Measurements from ENCODE around the gene KIF2C.
"Not testable (repeated sequence)": the region's sequence is repeated elsewhere in the genome, so short reads cannot be mapped to it uniquely, and the experiment has no call there.

KIF2C gene

DNA sequence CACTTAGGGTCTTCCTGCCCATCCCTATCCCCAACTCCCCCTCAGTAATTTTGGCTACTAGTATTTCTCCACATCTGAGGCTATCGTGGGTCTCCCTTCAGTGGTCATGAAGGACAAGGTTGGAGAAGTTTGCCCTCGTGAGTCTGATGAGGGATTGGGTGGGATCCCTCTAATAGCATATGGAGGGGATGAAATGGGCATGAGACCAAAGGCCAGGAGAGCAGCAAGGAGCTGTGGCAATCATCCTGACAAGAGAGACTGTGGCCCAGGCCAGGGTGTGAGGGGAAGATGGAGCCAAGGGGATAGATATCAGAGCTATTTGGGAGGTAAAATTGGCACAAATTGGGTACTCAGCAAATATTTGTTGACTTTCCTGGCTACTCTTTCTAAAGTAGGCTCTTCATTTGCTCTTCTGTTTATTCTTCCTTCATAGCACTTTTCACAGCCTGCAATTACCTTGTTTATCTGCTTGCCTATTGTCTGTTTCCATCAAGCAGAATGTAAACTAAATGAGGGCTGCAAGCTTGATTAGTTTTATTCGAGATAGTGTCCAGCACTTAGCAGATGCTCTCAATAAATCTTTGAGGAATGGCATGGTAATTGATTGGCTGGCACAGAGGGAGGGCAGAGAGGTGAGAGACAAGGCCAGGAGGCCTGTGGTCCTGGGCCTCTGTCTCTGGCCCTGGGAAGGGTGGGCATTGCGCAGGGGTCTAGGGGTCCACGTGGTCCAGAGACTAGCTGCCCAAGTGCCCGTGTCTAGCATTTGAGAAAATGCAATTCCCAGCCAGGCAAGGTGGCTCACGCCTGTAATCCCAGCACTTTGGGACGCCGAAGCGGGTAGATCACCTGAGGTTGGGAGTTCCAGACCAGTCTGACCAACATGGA is 59.1 kb downstream of the KIF2C start:
- no peak for DNase-seq (ENCODE audit: low read depth)

DNA sequence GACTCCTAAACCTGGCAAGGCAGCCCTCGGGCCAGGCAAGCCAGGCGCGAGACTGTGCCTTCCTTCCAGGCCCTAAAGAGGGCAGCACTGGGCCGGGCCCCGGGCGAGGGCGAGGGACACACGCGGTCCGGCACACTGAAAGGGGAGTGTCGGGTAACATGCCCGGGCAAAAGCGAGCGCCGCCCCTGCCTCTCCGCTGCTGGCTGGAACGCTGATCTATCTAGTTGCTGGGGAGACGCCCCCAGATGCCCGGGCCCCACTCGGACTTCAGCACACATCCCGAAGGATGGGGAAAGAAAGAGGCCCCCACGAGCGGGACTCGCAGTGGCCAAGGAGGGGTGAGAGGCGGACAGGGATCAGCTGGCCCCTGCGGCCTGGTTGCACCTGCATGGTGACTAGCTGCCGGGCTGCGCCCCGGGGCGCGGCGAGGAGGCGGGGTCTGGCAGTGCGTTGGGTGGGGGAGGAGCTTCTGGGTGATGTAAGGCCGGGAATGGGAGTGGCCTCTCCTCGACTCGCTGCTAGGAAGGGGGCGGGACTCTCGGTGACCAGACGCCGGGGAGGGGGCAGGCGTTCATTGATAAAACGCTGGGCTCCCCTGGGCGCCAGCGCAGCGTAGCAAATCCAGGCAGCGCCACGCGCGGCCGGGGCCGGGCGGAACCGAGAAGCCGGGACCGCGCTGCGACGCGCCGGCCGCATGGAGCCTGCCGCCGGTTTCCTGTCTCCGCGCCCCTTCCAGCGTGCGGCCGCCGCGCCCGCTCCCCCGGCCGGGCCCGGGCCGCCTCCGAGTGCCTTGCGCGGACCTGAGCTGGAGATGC is 60.3 kb downstream of the KIF2C start, which contains the start of gene PLK3:
PLK3 (plus strand) TSS at position 608 of the 815 bp plus-strand sequence; CDS start at position 695, 87 bp downstream.
- peak; percentile 83 for DNase-seq (ENCODE audit: low read depth)

DNA sequence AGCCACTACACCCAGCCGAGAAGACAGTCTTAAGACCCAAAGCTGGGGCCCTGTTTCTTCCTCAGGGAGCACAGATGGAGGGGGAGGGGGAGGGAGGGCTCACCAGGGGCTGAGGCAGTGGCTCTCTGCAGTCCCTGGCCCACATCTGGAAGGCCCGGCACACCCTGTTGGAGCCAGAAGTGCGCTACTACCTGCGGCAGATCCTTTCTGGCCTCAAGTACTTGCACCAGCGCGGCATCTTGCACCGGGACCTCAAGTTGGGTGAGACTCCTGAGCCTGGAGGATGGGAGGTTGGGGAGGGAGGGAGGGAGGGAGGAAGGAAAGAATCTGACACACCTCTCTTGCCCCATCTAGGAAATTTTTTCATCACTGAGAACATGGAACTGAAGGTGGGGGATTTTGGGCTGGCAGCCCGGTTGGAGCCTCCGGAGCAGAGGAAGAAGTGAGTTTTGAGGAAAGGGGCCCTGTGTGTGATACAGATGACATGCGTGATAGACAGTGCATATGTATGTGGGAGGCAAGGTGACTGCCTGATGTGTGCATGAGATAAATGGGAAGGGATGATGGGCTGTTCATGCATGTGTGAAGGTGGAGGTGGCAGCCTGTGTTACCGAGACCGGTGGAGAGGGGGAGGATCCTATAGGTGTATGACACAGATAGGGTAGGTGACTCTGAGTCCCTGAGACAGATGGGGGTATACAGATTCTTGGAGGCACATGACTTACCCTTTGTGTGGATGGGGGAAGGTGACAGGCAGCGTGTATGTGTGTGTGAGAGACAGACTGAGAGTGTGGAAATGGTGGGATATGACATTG is 62.1 kb downstream of the KIF2C start:
- no peak for DNase-seq (ENCODE audit: low read depth)

DNA sequence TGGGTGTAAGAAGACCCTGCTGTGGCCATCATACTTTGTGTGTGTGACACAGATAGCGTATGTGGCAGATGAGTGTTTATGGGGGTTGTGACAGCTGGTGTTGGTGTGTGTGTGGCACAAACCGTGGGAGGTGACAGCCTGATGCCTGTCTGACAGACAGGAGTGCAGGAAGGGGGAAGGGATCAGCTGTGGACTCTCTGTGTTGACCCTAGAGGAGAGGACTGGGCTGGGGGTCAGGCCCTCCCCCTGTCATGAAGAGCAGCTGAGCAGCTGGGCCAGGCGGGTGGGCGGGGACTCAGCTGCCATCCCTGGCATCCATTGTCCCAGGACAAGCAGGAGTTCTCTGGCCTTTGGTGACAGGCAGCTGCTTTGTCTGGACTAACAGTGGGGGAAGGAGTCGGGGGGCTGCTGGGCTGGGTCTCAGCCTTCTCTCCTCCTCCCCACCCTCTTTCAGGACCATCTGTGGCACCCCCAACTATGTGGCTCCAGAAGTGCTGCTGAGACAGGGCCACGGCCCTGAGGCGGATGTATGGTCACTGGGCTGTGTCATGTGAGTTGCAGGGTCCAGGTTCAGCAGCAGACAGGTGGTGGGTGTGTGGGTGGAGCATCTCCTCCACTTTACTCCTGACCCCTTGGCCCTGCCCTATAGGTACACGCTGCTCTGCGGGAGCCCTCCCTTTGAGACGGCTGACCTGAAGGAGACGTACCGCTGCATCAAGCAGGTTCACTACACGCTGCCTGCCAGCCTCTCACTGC is 62.8 kb downstream of the KIF2C start:
- DNase-seq (ENCODE audit: low read depth), result no peak

DNA sequence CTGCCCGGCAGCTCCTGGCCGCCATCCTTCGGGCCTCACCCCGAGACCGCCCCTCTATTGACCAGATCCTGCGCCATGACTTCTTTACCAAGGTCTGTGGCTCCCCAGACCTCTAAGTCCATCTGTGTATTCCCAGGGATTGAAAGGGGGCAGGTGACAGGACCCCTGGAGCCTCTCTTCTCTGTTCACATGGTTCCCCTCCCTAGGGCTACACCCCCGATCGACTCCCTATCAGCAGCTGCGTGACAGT is 63.4 kb downstream of the KIF2C start:
- DNase-seq (ENCODE audit: low read depth), result no peak

DNA sequence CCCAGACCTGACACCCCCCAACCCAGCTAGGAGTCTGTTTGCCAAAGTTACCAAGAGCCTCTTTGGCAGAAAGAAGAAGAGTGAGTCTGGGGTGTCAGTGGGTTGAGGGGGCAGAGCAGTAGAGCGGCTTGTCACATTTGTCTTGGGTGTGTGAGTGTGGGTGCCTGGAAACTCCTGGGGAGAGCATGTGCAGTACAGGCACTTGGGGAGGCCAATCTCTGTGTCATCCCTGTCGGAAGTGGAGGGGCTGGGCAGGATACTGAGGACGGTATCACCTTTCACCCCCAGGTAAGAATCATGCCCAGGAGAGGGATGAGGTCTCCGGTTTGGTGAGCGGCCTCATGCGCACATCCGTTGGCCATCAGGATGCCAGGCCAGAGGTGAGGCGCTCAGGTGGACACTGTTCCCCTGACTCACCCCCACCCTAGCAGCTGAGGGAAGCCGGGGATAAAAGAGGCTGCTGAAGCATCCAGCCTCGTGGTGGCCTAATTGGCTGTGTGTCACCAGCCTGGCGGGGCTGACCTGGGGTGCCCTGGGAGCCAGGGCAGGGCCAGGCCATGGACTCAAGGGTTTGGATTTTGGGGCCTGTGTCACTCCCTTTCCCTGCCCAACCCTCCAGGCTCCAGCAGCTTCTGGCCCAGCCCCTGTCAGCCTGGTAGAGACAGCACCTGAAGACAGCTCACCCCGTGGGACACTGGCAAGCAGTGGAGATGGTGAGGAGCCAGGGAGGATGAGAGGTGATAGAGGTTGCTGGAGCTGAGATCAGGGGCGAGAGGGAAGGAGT is 63.9 kb downstream of the KIF2C start:
- DNase-seq (ENCODE audit: low read depth), result no peak

DNA sequence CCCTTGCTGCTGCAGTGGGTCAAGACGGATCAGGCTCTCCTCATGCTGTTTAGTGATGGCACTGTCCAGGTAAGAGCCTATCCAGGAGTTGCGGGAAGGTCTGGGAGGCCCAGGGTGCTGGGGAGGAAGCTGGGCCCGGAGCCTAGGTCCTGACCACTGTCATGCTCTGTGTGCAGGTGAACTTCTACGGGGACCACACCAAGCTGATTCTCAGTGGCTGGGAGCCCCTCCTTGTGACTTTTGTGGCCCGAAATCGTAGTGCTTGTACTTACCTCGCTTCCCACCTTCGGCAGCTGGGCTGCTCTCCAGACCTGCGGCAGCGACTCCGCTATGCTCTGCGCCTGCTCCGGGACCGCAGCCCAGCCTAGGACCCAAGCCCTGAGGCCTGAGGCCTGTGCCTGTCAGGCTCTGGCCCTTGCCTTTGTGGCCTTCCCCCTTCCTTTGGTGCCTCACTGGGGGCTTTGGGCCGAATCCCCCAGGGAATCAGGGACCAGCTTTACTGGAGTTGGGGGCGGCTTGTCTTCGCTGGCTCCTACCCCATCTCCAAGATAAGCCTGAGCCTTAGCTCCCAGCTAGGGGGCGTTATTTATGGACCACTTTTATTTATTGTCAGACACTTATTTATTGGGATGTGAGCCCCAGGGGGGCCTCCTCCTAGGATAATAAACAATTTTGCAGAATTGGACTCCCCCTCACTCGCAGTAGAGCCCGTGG is 65.8 kb downstream of the KIF2C start:
- no peak for DNase-seq (ENCODE audit: low read depth)

DNA sequence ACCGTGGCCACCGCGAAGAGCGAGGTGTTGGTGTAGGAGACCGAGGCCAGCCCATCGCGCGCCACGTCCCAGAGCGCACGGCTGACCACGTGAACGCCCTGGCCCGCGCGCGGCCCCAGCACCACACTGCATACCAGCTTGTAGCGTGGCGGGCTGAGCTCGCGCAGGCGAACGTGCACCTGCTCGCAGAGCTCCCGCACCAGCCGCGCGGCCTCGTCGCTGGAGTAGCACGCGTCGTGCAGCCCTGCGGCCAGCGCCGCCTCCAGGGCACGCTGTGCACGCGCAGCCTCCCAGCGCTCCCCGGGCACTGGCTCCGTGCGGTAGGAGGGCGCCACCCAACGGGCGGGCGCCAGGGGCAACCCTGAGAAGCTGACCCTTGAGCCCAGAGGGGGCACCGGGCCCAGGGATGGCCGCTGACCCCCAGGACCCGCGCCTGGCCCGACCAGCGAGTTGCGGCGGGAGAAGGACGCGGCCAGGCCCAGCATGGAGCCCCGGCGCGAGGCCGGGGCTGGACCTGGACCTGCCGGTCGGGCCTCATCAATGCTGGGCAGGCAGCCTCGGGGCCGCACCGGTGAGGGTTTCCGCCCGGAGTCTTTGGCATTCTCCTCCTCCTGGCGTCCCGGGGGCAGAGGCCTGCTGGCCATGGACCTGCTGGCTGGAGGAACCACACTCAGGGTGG is 66.5 kb downstream of the KIF2C start:
- DNase-seq (ENCODE audit: low read depth), result no peak

DNA sequence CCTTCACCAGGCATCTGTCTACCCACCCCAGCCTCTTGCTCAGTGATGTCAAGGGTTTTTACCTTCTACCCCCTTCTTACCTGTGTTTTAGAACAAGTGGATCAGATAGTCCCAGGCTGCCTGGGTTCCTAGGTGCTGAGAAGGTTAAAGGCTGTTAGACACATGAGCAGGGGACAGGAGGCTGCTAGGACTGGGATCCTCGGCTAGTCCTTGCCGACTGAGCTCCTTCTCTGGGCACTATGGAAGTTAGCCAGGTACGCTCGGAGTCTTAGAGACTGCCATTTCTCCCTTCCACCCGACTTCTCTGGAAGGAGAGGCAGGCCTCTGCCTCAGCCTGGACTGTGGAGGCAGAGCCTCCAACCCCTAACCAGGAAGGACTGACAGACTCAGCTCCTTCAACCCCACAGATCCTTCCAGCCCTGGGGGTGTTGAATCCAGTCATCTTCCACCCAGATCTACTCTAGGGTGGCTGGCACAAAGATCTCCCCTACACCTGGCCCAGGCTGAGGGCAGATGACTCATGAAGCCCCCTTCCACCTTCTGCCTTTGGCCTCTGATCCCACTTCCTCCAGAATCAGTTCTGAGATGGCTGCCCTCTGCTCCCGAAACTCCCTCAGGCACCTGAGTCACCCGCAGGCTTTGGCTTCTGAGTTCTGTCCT is 67.2 kb downstream of the KIF2C start, which contains the start of gene DYNLT4:
DYNLT4 (minus strand) TSS at position 648 of the 660 bp plus-strand sequence. CDS start 683 bp downstream, outside the sequence.
- no peak for DNase-seq (ENCODE audit: low read depth)

DNA sequence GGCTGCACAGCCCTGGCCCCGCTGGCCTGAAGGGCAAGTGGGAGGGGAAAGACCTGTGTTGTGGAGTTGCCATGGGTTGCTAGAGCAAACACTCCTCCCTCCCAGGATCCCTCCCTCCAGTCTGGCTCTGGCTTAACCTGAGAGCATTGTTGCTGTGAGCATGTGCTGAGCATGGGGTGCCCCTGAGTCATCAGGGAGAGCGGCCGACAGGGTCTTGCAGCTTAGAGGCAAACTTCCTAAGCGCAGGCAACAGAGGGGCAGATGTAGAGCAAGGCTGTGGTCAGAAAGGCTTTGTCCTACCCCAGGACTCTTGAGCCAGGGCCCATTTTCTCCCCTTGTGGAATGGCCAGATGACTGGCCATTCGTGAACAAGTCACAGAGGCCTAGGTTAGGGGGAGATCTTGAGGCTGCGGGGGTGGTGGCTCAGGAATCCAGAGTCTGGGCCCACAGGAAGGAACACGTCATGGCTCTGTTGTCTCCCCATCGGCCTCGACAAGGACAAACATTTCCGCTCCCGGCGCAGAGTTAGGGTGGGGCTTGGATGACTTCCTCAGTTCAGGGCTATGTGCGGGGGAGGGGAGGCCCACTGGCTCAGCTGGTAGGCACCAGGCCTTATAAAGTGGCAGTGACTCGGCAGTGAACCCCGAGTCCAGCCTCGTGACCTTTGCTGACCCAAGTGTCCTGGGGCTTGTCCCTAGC is 67.9 kb downstream of the KIF2C start:
- peak; percentile 99 for DNase-seq (ENCODE audit: low read depth)

DNA sequence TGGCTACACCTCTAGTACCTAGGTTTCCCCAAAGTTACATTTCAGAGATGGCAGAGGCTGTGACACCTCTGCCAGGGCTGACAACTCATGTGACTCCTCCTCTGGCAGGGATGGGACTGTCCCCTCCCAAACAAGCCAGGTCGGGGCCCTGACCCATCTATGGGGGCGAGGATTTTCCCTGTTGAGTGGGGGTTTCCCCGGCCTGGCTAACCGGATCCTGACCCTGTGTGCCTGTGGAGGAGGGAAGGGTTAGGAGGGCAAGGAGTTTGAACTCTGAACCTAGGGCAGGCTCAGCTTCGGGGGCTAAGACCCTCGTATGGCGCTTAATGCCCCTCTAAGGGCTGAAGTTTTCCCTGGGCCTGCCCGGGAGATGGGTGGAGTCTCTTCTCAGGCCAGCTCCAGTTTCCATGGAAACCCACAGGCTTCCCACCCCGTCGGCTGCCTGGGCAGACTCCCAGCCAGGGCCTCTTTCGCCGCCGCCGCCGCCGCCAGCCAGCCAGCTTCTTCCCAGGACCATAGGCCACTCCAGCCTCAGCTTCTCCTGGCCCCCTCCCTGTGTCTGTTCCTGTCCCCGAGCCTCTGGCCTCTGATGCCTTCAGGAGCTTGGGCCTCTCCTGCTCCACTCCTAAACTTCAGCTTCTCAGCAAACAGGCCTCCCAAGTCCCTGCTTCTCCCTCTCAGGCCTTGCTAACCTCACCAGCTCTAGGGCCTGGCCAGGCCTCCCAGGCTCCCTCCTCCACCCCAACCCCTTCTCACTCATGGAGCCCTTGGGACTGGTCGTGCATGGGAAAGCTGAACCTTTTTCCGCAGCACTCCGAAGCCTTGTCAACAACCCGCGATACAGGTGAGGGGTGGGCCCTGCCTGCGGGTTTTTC is 68.7 kb downstream of the KIF2C start, which contains the start of gene BTBD19:
BTBD19 (plus strand) TSS at position 461 of the 875 bp plus-strand sequence; CDS start at position 759, 298 bp downstream.
- peak; percentile 62 for DNase-seq (ENCODE audit: low read depth)

DNA sequence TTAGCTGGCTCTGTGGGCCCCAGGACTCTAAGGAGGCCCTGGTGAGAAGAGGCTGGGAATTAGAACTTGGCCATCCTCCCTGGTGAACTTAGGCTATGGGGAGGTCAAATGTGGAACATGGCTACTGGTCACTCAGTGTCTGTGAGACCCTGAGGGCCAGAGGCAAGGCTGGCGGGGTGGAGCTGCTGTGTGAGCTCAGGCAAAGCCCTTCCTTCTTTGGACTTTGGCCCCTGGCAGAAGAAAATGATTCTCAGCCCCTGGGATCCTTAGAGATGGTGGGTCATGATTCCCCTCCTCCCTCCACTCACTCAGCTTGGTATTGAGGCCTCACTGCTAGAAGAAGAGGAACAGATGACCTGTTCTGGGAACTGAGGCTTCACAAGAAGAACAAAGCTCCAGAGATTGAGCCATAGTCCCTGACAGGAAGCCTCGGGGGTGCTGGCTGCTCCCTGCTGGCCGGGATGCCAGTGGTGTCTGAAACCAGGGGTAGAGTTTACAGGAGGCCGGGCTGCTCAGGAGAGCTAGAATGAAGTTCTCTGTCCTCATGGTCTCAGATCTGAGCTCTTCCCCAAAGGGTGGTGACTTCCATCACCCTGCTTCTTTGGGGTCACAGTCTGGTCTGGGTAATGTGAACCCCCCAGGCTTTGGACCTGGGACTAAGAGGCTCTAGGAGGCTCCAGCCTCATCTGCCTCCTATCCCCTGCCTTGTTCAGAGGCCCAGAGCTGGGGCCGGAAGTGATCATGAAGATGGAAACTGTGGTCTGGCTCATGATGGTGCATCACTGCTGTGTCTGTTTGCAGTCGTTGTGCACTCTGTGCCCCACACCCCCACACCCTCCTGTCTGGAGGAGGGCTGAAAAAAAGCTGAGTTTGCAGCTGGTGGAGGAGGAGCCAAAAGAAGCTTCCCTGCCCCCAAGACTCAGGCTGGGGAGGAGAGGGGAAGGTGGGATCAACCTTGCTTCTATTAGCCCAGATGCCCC is 69.6 kb downstream of the KIF2C start:
- DNase-seq (ENCODE audit: low read depth), result no peak

DNA sequence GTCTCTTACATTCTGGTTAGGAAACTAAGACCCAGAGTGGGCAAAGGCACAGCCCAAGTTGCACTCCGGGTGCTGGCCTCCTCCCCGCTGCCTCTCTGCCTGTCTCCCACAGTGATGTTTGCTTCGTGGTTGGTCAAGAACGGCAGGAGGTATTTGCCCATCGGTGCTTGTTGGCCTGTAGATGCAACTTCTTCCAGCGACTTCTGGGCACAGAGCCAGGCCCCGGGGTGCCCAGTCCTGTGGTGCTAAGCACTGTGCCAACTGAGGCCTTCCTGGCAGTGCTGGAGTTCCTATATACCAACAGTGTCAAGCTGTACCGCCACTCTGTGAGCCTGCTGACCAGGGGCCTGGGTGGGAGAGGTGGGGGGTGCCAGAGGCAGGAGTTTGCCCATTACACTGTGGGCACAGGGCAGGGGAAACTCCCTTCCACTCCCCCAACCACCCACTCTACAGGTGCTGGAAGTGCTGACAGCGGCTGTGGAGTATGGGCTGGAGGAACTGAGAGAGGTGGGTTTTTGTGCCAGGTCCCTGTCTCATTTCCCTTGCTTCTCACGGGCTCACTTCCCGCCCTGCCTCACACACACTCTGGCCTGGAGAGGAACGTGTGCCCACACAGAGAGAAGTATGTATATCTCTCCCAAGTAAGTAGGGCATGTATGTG is 70.6 kb downstream of the KIF2C start:
- no peak for DNase-seq (ENCODE audit: low read depth)

DNA sequence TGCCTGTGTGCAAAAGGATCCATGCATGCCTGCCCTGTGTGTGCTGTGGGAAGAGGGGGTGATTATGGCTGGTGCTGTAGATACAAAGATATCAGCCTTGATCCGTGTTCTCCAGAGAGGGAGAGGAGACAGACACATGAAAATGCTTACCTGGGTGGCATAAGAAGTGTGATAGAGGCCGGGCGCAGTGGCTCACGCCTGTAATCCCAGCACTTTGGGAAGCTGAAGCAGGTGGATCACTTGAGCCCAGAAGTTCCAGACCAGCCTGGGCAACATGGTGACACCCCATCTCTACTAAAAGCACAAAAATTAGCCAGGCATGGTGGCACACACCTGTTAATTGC is 71.1 kb downstream of the KIF2C start:
- not testable (repeated sequence) for DNase-seq (ENCODE audit: low read depth)

DNA sequence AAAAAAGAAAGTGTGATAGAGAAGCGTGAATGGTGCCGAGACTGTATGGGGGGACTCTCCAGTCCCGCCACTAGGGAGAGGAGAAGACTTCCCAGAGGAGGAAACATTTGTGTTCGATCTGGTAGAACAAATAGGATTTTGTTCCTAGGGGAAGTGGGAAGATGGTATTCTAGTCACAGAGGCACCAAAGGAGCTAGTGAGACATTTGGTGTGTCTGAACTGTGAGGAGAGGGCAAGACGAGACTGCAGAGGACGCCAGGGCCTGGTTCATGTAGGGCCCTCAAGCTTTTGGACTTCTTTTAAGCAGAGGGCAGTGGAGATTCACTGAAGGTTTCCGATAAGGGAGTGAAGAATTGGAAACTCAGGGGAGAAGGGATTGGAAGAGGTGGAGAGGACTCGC is 71.6 kb downstream of the KIF2C start:
- no peak for DNase-seq (ENCODE audit: low read depth)
